ENCODE measurements around the gene CCDC74B.
"Not testable (repeated sequence)": the region's sequence is repeated elsewhere in the genome, so short reads cannot be mapped to it uniquely, and the experiment has no call there.

CCDC74B gene

DNA sequence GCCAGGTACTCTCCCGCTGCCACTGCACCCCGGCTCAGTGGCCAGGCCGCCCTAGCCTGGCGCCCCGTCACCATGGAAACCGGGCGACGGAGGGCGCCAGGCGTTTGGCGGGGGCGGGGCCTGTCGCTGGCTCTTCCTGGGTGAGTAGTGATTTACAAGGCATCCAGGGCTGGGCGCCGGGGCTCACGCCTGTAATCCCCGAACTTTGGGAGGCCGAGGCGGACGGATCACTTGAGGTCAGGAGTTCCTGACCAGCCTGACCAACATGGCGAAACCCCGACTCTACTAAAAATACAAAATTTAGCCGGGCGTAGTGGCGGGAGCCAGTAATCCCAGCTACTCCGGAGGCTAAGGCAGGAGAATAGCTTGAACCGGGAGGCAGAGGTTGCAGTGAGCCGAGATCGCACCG, at the start of gene CCDC74B:
Gene CCDC74B, minus strand, starts transcription at position 107 of the 409 bp plus-strand sequence. CDS start 116 bp downstream, outside the sequence.
- peak; percentile 15 for DNase-seq (ENCODE audit: low read depth)

- DNase-seq (ENCODE audit: low read depth): not testable (repeated sequence)
These were observed 48.9 kb upstream of the CCDC74B start for GRCh38 chr2:130193824-130194223.

- DNase-seq (ENCODE audit: low read depth): not testable (repeated sequence)
These were observed 47.5 kb upstream of the CCDC74B start for GRCh38 chr2:130192451-130192850.

DNA sequence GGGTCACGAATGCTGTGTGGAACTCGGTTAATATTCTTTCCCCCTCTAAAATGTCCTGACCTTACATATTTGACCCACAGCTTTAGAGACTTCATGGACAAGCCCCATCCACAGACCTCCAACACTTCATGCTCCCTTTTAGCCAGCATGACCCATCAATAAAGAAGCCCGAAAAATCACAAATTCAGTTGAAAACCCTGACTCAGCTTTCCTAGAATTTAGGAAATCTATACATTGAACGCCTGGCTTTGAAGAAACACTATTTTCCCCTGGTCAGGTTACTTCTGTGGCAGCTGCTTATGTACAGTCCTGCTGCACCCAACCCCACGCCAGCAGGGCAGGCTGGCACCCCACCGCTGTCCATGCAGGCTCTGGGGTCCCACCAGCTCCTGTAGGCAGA, 46.4 kb upstream of the CCDC74B start:
- DNase-seq (ENCODE audit: low read depth): not testable (repeated sequence)

DNA sequence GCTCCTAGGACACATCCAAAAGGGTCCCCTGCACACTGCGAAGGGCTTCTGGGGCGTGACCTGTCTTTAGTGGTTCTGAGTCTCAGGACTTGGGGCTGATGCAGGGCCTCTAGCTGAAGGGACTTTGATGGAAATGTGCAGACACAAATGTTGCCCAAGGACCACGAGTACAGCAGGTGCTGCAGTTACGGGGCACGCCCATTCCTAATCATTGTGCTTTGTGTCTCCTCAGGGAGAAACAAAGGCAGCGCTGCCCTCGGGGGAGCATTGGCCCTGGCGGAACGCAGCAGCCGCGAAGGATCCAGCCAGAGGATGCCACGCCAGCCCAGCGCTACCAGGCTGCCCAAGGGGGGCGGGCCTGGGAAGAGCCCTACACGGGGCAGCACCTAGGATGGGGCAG, 45.3 kb upstream of the CCDC74B start:
- no peak for DNase-seq (ENCODE audit: low read depth)

GRCh38 chr2:130188958-130189357, 44.0 kb upstream of the CCDC74B start:
- DNase-seq (ENCODE audit: low read depth): not testable (repeated sequence)

DNA sequence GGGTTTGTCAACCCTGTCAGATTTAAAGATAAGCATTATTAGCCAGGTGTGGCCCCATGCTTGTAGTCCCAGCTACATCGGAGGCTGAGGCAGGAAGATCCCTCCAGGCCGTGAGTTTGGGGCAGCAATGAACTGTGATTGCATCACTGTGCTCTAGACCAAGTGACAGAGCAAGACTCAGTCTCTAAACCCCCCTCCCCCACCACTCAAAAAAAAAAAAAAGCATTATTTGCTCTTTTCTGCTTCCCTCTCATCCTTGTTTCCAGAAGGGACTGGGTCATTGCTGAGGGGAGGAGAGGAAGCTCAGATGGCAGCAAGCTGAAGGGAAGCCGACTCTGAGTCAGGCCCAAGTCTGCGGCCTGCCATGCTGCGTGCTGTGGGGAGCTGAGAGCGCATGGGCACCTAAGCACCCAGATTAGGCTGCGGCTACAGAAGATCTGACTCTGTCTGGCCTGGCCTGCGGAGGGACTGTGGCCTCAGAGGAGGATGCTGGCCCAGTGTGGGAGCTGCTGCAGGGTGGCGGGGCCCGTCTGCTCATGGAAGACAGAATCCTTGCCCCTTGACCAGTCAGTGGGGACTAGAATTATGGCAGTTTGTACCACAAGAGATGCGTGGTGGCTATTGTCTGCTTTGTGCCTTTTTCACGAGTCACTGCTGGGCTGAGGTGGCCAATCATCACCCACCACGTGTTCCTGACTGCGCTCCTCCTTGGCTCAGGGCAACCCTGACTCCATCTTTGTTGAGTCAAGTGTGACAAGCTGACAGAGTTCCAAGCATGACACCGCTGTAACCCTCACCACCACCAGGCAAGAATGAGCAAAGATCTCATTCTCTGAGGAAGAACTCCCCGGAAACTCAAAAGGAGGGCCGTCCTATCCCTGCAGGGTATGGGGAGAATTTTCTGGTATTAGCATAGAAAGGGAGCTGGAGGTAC, 43.2 kb upstream of the CCDC74B start:
- not testable (repeated sequence) for DNase-seq (ENCODE audit: low read depth)

GRCh38 chr2:130187268-130187667, 42.4 kb upstream of the CCDC74B start:
- no peak for DNase-seq (ENCODE audit: low read depth)

DNA sequence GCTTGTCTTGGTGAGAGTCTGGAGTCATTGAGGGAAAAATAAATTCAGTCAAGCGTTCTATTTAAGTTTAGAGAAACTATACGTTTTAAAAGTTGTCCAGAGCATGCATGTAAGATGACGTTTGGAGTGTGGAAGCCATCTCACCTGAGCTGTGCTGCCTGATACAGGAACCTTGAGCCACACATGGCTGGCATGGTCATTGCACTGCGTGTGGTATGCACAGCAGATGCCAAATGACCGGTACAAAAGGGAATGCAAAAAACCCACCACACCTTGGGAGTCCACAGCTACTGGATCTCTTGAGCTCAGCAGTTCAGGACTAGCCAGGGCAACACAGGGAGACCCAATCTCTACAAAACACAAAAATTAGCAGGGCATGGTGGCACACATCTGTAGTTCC, 41.5 kb upstream of the CCDC74B start:
- DNase-seq (ENCODE audit: low read depth): no peak

- no peak for DNase-seq (ENCODE audit: low read depth)
These were observed 41.0 kb upstream of the CCDC74B start for GRCh38 chr2:130185896-130186295.

DNA sequence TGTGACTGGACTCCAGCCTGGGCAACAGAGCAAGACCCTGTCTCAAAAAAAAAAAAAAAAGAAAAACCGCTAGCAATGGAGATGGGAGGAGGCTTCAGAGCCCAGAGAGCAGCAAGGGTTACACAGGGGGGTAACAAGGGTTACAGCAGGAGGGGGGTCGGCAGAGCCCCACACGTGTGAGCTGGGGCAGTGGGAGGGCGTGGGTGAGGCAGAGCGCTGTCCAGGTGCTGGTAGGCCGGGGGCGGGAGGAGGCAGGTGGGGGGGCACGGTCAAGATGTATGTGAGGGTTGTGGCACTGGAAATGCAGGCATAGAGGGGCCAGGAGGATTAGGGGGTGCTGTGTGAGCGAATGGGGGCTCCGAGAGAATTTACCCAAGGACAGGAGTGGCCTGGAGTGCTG, 40.5 kb upstream of the CCDC74B start:
- no peak for DNase-seq (ENCODE audit: low read depth)

DNA sequence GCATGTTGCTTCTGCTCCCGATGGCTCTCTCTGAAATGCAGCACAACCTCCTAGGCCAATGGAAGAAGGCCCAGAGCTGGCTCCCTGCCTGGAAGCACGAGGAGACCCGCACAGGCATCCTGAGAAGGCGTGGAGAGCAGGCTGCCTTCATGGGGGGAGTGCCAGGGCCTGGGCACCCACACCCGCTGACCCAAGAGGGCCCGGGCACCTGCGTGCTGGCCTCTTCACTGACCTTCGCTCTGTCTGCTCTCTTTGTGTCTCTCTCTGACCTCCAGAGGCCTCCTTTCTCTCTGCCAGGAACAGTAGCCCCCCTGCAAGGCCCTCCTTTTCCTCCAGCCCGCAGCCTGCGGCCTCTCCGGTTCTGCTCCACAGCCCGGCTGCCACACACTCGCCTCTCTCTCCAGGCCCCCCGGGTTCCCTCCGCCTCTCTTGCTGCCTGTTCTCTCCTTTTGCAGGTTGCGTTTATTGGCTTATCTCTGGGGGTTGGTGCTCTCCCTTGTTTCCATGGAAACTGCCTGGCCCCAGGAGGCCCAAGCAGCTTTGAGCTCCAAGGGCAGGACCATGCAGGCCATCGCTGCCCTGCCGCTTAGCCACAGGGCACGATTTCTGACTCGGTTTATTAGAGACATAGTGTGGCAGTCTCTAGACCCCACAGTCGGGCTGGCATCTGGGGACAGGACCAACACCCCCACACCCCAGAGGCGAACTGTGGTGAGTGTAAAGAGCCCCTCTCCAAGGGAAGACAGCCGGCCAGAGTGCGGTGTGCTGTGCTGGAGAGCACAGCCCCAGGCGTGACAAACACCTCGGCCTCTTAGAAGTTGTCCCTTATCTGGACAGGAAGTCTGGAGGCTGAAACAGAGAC, 38.8 kb upstream of the CCDC74B start:
- DNase-seq (ENCODE audit: low read depth): no peak

GRCh38 chr2:130182826-130183511, 38.1 kb upstream of the CCDC74B start:
- not testable (repeated sequence) for DNase-seq (ENCODE audit: low read depth)

- DNase-seq (ENCODE audit: low read depth): peak; percentile 77
These were observed 37.2 kb upstream of the CCDC74B start, which contains the start of gene MZT2B for GRCh38 chr2:130181880-130182682. TSS of gene MZT2B (plus strand) at chr2:130182262. CDS start at chr2:130182283, 21 bp downstream.

DNA sequence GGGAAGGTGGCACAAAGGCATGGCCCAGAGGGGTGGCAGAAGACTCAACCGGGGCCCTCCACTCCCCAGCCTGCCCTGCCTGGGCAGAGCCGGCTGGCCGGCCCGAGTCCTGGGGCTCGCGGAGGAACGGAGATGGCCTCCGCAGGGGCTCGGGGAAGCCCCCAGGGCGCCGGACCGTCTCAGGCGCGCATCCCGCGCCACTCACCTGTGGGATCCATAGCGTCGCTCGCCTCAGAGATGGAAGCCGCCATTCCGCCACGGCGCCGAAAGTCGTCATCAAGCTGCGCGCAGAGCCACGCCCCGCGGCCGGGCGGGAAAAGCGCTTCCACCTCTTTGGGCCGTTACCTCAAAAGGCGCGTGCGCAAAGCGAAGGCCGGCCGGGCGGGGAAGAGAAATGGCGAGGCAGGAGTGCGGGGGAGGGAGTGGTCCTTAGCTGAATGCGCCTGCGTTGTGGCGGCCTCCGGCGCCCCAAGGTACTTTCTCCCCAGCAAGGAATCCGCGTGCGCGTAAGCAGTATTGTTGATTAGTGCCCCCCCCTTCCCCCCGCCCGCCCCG, 36.5 kb upstream of the CCDC74B start, which contains the start of gene SMPD4:
Gene SMPD4, minus strand, starts transcription at position 278 of the 555 bp plus-strand sequence. CDS start 5,010 bp downstream, outside the sequence.
- DNase-seq (ENCODE audit: low read depth): peak; percentile 98

DNA sequence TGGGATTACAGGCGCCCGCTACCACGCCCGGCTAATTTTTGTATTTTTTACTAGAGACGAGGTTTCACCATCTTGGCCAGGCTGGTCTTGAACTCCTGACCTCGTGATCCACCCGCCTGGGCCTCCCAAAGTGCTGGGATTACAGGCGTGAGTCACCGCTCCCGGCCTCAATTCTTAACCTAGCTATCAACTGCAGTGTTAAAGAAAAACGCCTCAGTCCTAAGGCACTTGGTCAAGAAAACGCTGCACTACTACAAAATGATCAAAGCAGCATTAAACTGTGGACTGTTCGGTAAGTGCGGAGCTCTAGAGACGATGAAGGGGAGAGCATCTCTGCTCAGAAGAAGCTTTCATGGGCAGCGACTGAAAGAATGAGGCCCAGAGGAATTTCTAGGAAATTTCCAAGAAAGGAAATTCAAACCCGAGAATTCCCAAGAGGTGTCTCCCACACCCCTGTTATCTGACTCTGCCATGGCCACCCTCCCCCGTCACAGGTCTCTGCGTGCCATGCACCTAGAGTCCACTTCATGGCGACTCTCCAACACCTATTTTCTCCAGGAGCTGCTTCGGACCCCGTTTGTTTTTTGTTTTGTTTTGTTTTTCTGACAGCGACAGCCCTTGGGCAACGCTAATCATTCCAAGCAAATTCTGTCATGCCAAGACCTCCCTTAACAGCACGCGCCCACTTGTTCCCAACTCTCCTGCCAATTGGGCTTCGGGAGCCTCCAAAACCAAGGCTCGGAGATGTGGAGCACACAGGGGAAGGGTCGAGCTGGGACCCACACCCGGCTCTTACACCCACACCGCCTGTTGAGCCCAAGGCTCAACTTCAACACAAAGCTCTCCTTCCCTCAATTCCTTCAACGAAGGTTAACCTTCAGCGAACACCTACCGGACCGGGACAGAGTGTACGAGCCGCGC, 35.8 kb upstream of the CCDC74B start:
- not testable (repeated sequence) for DNase-seq (ENCODE audit: low read depth)

DNA sequence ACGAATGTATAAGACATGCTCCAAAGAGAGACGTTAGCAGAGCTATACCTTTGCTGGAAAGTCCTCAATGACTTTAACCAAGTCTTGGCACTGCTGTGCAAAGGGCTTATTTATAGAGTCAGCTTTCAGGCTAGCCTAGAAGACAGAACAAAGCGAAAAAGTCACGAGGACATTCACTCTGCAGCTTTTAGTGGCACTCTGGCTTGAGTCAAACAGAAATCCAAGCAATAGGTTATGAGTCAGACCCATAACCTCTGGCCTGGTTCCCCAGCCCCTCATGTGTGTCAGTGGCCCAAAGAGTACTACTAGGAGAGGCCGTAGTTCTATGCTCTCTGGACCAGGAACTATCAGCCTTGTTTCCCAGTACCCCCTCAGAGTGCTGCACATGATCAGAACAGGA, 30.0 kb upstream of the CCDC74B start:
- DNase-seq (ENCODE audit: low read depth): not testable (repeated sequence)

DNA sequence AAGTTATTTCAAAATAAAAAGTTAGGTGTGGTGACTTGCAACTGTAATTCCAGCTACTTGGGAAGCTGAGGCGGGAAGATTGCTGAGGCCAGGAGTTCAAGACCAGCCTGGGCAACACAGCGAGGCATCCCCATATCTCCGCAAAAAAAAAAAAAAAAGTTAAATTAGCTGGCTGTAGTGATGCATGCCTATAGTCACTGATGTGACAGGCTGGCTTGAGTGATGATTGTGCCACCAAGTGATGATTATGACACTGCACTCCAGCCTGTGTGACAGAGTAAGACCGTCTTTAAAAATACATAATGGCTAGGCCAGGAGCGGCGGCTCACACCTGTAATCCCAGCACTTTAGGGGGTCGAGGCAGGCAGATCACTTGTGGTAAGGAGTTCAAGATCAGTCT, 25.0 kb upstream of the CCDC74B start:
- DNase-seq (ENCODE audit: low read depth): no peak

GRCh38 chr2:130169163-130169562, 24.3 kb upstream of the CCDC74B start:
- not testable (repeated sequence) for DNase-seq (ENCODE audit: low read depth)
